ENCODE results near the gene COL5A3. TPM values are rescaled to one million over a fixed set of nuclear protein-coding genes. Genes with fewer than 3 reads are reported as not detected.

COL5A3 gene
- total RNA-seq, 1 donor from 2014 or later, result 0.63 TPM

GRCh38 chr19:9912551-9913236, 97.6 kb downstream of the COL5A3 start:
- H3K4me3 Mint-ChIP-seq, result no peak overlapping the region
- DNase-seq, result no peak
- H3K36me3 Mint-ChIP-seq (ENCODE audit: low read depth), result no peaks in the 10 kb centered on the region
- peak overlapping the region; percentile 28 for H3K27ac Mint-ChIP-seq
- peaks cover 6% of the 10 kb centered on the region for H3K4me1 Mint-ChIP-seq
- H3K27me3 Mint-ChIP-seq, result peaks cover 25% of the 10 kb centered on the region
- intact Hi-C loops (cut with micrococcal nuclease), result loop anchor here (5.0 to 10.0 kb wide), 2 partner anchors 75 to 288 kb away; partner anchors contain the start of genes PIN1 and ZNF561
- no peaks in the 10 kb centered on the region for H3K9me3 Mint-ChIP-seq

GRCh38 chr19:9911524-9912185, 98.6 kb downstream of the COL5A3 start:
- Mint-ChIP-seq H3K4me3 (no peak overlapping the region), H3K4me1 (peaks cover 6% of the 10 kb centered on the region), H3K27me3 (peaks cover 17% of the 10 kb centered on the region), H3K9me3 (no peaks in the 10 kb centered on the region), H3K36me3 (ENCODE audit: low read depth) (no peaks in the 10 kb centered on the region), H3K27ac (no peak overlapping the region)
- no peak for DNase-seq
- intact Hi-C loops (cut with micrococcal nuclease), result loop anchor here (5.0 to 10.0 kb wide), 2 partner anchors 74 to 287 kb away; partner anchors contain the start of genes PIN1 and ZNF561

- no peak overlapping the region for H3K27ac Mint-ChIP-seq
- H3K27me3 Mint-ChIP-seq, result peaks cover 14% of the 10 kb centered on the region
- H3K9me3 Mint-ChIP-seq, result no peaks in the 10 kb centered on the region
- intact Hi-C loops (cut with micrococcal nuclease), result loop anchor here (5.0 to 10.0 kb wide), 2 partner anchors 73 to 286 kb away; partner anchors contain the start of genes PIN1 and ZNF561
- no peak overlapping the region for H3K4me3 Mint-ChIP-seq
- H3K4me1 Mint-ChIP-seq, result peaks cover 6% of the 10 kb centered on the region
- DNase-seq, result no peak
- no peaks in the 10 kb centered on the region for H3K36me3 Mint-ChIP-seq (ENCODE audit: low read depth)
Measured at GRCh38 chr19:9910625-9911024, 99.7 kb downstream of the COL5A3 start.

Other genes starting within 250 kb of the COL5A3 start
- gene ZNF846, start 241.8 kb downstream of the COL5A3 start, total RNA-seq, result 2.2 and 3.4 TPM in 2 replicates
- 19.4 and 23.3 TPM in 2 replicates for gene FBXL12, start 191.4 kb downstream of the COL5A3 start, total RNA-seq
- gene UBL5, start 182.6 kb downstream of the COL5A3 start, total RNA-seq, result 355 and 359 TPM in 2 replicates
- 87.9 and 93.0 TPM in 2 replicates for gene PIN1, start 175.2 kb downstream of the COL5A3 start, total RNA-seq
- gene OLFM2, start 74.0 kb downstream of the COL5A3 start, total RNA-seq, result 0.82 and 0.88 TPM in 2 replicates
- gene RDH8, start 3.0 kb upstream of the COL5A3 start, total RNA-seq, result not detected in 2 replicates
- gene SHFL, start 75.8 kb upstream of the COL5A3 start, total RNA-seq, result 56.0 and 60.5 TPM in 2 replicates
- 9.9 and 11.4 TPM in 2 replicates for gene ANGPTL6, start 92.2 kb upstream of the COL5A3 start, total RNA-seq
- 222 and 232 TPM in 2 replicates for gene PPAN, start 95.9 kb upstream of the COL5A3 start, total RNA-seq
- 61.1 and 62.5 TPM in 2 replicates for gene P2RY11, start 101.2 kb upstream of the COL5A3 start, total RNA-seq
- 335 and 341 TPM in 2 replicates for gene EIF3G, start 109.4 kb upstream of the COL5A3 start, total RNA-seq
- gene DNMT1, start 184.4 kb upstream of the COL5A3 start, total RNA-seq, result 410 and 414 TPM in 2 replicates
- gene S1PR2, start 220.8 kb upstream of the COL5A3 start, total RNA-seq, result 14.3 and 14.7 TPM in 2 replicates
- 163 and 174 TPM in 2 replicates for gene MRPL4, start 241.7 kb upstream of the COL5A3 start, total RNA-seq